NCI-H2196 (cell line): ENCODE data around the gene NXPH4.

ENCODE experiments used
- DNase-seq: peaks from one replicate; lab custom pipeline; 2025; ENCODE audit not compliant: unreplicated experiment; lab: John Stamatoyannopoulos, UW

The NXPH4 gene

DNA sequence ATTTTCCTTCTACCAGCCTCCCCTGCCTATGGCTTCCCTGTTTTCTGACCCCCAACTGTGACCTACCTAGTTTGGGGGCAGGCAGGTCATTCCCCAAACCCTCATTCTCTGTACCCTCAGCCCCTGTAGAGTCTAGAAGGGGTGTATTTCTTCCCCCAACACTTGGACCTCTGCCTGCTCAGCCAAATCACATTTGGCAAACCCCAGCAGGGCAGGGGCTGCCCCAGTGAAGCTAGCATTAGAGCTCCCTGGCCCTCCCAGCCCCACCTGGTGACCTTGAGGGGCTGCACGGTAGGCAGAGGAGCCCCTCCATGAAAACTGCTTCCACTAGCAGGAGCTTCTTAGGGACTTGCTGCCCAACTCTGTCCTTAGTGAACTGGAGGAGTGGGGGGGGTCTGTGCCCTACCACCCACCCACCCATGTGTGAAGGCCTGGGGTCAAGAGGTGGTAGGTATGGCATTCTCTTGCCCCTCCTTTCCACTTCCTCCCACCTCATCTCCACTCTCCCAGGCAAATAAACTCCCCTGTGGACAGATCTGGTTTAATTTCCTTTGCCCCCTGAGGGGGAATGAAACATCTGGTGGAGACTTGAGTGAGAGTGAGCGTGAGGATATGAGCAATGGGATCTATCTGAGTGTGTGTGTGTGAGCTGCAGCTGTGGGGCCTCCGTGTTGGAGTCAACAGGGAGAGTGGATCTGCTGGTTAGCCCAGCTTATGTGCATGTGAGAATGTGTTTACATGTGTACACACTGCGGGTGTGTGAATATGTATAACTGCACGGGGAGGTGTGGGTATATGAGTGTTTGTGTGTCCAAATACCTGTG lies 1.6 kb downstream of the NXPH4 start:
- DNase-seq: no peak

DNA sequence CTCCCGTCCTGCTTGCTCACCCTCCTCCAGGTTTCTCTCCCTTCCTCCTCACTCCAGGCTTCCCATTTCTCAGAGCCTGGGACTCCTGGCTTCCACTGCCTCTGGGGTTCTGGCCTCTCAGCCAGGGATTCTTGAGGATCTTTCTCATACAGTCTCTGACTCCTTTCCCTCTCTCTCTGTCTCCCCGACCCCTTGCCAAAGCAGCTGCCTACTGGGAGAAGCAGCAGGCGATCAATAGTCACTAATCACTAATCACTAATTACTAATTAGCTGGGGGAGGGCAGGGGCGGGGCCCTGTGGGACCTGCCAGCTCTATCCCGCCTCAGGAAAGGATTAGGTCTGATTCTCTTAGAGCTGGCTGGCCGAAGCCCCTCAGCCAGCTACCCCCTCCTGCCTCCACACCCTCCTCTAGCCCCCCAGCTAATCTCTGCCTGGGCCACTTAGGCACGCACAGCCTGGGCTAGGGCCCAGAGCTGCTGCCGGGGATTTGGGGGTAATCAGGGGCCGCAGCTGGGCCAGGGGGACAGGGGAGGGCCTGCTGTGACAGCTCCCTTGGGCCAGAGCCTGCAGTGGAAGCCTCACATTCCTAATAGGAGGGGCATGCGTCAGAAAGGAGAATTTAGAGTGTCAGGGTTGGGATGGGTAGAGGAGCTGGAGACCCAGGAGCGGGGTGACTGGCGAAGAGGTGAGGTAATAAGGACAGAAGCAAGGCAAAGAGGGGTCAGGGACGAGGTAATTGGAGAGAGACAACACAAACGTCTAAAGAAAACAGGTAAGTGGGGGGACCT lies 2.8 kb downstream of the NXPH4 start:
- DNase-seq: no peak

DNA sequence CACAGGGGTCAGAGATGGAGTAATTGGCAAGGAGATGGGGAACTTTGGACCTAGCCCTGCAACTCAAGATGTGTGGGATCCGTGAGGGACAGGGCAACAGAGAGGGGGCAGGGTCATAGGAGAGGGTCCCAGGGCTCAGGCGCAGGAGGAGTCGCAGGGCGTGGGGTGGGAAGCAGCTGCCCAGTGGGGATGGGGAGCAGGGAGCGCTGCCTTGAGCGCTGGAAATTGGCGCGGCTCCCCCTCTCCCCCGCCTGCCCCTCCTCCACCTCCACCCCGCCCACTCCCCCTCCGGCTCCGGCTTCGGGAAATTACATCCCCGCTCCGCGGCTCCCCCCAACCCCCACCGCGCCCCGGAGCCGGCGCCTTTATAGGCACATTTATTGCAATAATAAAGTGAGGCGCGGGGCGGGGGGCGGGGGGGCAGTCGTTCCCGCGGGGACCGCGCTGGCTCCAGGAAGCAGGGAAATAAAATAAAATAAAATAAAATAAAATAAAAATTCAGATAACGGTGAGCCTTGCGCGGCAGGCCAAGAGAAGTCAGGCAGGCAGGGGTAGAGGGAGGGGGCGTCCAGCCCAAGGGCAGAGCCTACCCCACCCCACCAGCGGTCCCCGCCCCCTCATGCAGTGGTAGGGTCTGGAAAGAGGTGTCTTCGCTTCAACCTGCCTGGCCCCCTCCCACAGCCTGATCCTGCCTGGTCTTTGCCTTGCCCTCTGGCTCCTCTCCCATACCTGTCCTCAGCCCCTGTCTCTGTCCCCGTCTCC lies 3.6 kb downstream of the NXPH4 start:
- no peak for DNase-seq

DNA sequence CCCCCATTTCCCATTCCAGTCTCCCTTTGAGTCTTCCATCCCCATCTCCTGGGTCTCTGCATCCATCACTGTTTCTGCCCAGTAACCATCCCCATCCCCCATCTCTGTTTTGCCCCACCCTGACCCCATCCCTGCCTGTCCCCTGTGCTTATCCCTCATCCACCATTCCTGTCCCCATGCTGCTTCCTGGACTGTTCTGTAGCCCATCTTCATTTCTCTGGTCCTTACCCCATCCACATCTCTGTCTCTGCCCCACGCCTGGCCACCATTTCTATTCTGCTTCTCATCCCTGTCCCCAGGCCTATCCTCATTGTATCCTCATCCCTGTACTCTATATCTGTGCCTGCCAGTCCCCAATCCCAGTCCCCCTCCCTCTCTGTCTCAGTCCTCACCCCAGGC lies 4.2 kb downstream of the NXPH4 start:
- no peak for DNase-seq

DNA sequence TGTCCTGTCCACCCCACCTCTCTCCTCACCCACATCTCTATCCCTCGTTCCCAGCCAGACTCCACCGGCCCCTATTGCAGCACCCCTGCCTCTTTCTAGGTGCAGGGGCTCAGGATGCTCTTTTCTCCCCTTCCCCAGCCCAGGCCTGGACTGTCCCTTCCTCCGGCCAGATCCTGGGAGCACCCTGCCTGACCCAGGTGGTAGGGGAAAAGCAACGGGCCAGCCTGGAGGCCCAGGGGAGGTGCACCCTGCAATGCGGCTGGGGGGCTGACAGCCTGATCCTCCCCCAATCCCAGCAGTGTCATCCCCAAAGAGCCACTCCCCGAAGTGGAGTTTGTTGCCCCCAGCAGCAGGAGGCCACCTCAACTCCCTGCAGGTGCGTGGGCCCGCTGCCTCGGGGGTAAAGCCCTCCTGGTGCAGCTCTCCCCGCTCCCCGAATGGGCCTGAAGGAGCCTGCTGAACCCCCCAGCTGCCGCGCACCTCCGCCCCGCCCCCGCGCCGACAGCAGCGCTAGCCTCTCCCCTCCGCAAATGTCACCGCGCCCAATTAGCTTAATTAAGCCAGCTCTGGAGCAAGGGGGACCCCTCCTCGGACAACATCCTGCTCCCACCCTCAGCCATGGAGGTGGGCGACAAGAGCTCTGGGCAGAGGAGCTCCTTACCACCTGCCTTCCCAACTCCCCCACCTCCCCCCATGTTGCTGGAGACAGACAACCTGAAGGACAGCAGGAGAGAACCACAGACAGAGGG lies 4.7 kb downstream of the NXPH4 start:
- DNase-seq: no peak

DNA sequence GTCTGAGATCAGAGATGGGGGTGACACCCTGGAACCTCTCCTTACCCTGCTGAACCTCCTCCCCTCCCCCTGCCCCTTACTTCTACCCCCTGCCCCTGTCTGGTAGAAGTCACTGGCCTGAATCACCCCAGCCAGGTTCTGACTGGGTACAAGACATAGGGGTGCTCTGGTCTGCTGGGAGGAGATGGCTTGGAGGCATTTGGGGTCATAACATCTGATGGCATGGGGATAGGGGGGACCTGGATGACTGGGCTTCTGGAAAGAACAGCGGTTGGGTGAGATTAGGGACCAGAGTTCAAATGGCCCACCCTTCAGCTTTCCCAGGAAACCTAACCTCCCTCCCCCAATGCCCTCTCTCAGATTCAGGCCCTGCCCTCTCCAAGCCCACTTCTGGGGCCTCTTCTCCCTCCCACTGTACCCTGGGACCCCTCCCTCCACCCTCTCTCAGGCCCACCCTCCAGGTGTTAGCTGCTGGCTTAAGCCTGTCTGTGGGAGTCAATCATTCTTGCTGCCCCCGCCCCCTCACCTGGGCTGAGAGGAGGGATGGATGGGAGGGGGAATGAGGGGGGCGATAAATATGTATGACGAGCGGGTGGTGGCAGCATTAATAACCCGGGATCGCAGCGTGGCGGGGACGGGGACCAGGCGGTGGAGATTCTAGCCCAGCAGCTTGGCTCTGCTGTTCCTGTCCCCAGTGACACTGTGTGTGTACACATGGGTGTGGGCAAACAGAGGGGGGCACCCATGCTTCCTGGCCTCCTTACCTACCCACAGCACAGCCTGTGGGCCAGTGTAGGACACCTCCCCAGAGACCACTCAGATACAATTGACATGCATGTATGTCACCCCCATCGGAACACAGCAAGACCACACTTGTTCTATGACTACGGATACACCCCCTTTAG lies 5.9 kb downstream of the NXPH4 start:
- no peak for DNase-seq

DNA sequence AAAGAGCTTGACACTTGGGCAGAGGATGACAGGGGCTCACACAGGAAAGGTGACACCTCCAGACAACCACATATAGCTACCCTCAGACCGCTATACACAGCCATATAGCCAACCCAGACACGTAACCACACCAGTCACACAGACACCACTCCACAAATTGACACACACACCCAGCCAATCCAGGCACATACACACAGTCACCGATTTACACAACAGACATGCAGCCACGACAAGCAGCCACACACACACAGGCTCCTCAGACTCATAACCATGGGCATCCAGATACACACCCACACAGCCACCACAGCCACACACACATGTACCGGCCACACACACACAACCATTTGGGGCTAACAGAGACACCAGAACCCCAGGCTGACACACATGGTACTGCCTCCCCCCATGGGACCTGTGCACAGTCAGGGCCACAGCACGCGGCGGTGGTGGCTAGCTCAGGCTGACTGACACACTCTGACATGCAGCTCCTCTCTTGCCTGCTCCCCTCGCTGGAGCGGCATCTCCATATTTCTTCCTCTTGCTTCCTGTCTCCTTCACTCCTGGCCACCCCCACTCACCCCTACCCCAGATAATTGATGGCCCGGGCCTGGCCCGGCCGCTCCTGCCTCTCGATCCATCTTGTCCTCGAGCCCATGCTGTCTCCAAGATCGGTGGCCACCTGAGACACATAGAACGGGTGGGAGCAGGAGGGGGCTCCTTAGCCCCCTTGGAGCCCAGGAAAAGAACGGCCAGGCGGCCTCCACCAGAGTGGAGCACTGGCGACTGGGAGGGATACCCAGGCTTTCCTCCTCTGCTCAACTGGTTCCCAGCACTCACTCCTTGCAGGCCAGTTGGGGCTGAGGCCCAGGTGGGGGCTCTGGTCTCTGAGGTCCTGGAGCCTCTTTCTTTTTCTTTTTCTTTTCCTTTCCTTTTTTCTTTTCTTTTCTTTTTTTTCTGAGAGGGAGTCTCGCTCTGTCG lies 6.9 kb downstream of the NXPH4 start:
- no peak for DNase-seq

DNA sequence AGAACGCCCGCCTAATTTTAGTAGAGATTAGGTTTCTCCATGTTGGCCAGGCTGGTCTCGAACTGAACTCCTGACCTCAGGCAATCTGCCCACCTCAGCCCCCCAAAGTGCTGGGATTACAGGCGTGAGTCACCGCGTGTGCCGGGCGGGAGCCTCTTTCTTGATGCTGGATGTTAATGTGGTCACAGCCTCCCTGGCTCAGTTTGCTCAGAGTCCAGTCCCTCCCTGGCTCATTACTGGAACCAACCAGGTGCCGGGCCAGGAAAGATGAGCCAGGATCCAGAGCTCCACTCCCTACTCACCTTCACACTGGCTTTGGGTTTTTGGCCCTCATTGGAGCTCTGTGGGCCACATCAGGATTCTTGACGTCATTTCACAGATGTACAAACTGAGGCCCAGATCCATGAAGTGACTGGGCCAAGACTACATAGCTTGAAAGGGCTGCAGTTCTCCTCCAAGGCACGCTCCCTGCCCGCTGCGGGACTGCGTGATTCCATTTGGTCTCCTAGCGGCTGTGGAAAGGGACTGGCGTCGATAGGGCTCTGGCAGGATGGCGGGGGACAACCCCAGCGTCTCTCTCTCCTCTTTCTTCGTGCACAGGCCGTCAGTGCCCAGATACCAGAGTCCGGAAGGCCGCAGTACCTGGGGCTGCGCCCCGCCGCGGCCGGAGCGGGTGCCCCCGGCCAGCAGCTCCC lies 7.8 kb downstream of the NXPH4 start:
- no peak for DNase-seq

DNA sequence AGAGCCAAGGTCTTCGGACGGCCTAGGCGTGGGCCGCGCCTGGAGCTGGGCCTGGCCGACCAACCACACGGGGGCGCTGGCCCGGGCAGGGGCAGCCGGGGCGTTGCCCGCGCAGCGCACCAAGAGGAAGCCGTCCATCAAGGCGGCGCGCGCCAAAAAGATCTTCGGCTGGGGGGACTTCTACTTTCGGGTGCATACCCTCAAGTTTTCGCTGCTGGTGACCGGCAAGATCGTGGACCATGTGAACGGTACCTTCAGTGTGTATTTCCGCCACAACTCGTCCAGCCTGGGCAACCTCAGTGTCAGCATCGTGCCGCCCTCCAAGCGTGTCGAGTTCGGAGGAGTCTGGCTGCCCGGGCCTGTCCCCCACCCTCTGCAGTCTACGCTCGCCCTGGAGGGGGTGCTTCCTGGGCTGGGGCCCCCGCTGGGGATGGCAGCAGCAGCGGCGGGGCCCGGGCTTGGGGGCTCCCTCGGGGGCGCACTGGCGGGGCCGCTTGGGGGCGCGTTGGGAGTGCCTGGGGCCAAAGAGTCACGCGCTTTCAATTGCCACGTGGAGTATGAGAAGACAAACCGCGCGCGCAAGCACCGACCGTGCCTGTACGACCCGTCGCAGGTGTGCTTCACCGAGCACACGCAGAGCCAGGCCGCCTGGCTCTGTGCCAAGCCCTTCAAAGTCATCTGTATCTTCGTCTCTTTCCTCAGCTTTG lies 8.5 kb downstream of the NXPH4 start:
- DNase-seq: peak; percentile 44

DNA sequence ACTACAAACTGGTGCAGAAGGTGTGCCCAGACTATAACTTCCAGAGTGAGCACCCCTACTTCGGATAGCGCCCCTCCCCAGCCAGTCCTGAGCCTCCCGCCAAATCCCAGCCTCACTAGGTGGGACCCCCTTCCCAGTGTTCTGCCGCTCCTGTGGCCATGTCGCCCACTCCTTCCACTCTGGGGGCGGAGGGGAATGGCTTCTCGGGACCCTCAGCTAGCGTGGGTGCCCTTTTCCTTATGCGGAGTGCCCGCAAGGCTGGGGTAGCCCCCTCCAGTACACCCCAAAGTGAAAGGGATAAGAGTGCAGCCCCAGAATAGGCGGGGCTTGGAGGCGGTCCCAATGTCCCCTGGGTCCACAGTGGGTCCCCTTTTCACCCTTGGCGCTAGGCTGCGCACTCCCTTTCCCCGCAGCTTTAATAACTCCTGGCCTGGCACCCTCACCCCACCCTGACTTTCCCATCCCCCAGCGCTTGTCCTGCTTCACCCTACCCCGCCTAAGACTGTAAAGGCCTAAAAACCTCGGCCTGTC lies 9.2 kb downstream of the NXPH4 start:
- no peak for DNase-seq

DNA sequence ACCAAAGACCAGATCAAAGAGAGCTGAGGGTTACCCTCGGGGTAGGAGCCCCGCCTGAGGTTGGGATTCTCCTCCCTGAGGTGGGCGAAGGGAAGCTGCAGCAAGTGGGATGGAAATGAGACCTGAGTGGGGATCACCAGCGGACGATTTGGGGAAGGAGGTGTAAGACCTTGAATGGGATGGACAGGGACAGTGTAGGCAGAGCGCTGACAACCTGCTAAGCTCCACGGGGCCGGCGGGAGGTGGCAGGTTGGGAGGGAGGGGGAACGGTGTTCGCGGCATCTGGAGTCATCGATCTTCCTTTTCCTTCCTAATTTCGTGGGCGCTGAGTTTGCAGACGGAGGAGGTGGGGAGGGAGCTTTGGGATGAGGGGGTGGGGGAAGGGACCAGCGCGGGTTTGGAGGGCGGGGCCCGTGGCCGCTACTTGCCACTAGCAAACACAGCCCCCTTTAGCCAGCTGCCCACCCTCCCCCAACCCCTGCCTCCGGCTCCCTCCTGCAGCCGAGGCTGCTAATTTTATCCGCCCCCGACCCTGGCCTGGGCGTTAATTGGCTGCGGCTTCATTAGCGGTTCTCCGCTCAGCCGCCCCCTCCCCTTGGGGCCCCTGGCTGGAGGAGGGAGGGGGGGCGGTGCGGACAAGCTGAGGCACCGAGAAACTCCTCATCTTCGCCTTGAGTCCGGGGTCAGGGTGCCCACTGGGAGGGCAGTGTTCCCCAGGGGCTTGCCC lies 10.2 kb downstream of the NXPH4 start:
- no peak for DNase-seq

DNA sequence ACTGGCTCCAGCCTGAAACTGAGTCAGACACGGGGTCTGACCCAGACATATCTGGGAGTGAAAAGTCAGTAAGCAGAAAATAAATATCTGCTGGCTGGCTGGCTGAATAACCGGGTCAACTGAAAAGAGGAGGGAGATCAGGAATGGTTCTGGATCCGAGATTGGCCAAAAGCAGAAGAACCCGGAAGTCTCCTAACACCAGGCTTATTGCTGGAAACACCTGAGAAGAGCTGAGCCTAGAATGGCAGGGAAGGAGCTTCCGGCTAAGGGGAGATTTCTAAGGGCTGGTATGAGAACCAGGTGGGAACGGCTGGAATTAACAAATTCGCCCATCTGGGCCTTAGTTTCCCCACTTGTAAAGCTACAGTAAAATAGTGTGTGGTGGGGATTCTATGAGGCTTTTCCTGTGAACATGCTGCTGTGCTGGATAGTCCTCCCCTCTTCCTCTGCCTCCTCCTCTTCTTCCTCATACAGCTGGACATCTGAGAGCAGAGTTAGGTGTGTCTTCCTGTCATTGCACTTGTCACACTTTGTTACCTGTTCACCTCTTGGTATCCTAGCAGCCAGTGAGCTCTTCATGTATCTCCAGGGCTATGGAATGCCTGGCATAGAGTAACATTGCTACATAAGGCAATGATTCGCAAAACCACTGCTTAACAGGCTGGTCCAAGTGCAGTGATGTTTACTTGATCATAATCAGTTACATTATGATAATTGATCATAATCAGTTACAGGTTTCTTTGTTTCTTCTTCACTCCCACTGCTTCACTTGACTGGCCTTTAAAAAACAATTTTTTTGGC lies 10.9 kb downstream of the NXPH4 start:
- DNase-seq: peak; percentile 16

DNA sequence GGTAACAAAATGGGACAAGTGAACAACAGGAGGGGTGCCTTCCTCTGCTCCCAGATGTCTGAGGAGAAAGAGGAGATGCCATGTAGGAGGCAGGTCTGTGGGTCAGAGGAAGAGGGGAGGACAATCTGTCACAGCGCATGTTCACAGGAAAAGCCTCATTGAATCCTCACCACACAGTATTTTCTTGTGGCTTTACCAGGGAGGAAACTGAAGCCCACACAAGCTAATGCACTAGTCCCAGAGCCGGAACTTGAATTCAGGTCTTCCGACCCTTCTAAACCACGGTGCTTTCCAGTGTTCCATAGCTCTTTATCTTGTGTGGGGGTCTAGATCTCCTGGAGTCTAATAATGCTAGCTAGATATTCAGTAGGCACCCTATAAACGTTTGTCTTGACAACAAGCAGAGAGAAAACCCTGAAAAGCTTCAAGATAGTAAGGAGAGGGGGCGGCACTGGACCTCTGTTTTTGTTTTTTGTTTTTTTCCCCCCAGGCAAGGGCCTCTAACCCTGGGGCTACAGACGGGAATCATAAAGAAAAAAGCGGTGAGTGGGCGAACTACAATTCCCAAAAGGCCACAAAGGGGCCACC lies 12.5 kb downstream of the NXPH4 start:
- no peak for DNase-seq

DNA sequence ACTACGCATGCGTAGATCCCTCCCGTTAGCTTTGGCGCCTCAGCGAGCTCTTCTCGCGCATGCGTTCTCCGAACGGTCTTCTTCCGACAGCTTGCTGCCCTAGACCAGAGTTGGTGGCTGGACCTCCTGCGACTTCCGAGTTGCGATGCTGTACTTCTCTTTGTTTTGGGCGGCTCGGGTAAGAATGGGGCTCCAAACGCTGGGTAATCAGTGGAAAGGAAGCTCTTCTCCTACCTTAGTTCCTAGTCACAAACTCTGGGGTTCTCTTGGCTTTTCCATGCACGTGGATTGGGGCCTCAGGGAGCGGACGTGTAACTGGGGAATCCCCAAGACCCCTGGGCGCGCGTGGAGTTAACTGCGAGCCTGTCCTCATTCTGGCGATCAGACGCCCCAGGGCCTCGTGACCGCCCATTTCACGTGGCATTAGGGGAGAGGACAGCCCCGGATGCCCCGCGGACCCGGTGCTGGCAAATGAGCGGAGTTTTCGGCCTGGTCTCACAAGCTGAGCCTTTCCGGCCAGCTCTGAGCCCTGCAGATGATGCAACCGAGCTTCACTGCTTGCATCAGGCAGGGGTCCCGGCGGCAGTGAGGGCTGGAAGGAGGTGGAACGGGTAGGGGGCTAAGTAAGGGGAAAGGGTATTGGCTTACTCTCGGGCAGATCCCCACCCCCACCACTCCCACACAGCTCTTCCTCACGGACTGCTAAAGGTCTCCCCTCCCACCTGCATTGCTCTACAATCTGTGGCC lies 13.2 kb downstream of the NXPH4 start, which contains the start of gene SHMT2:
TSS of gene SHMT2 (plus strand) at position 78 of the 747 bp plus-strand sequence. CDS start at position 146, 68 bp downstream.
- peak; percentile 95 for DNase-seq
